Limb (tissue), 2 donors: Measurements from ENCODE around the gene PTPRK.
"Not testable (repeated sequence)": the region's sequence is repeated elsewhere in the genome, so short reads cannot be mapped to it uniquely, and the experiment has no call there.

ENCODE experiments used
- DNase-seq, 2 donors: peaks; one replicate each; pipeline ENCODE4 v3.0.0-alpha.2; 2016; ENCODE audit errors: extremely low spot score in 2 of 2

The PTPRK gene

DNA sequence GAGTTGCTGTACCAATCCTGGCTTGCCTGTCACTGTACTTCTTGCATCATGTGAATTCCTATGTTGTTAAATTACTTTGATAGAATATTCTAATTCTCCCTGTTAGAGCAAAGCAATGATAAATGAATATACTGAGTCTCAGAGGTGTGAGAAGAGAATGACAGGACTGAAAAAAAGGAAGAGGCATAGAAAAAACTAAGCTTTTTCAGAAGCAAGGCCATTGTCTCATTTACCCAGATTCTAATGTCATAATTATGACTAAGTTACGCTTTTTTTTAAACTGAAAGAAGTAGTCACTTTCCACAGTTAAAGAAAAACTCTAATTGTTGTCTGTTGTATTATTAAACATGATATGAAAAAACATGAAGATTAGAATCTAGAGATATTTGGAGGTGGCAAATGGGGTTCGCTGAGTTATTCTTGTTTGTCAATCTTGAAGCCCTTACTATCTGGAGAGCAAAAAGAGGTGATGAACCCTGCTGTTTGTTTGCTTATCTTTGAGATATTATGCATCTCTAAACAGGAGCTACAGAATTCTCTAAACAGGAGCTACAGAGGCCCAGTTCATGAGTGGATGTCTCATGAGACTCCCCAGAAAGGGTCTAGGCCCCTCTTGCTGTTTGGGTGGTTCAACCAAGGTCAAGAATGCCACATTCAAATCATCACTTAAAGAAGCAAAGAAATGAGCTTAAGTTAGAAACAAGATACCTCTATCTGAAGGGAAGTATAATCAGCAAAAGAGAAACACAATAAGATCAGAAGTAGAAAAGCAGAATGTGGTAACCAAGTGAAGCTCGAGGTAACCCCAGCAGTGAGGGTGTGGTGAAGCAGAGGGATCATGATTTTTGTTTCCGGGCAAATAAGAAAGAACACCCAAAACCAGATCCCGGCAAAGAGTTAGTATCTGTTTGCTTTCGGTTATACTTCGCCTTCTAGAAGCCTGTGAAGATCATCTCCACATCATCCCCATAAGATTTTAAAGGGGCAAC lies 586.3 kb downstream of the PTPRK start:
- no peak for DNase-seq

DNA sequence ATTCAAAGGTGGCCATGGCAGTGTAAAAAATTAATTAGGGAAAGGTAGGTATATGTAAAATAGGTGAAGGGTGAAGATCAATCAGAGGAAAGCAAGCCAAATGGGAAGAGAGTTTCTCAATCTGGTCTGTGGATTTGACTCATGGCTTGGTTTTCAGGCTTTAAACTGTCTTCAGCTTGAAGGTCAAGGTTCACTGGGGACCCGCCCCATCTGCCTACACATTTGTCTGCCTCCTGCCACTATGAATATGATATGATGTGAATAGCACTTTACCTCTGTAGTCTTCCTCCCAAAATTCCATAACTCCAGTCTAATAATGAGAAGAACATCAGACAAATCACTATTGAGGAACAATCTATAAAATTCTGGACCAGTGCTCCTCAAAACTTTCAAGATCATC lies 587.3 kb downstream of the PTPRK start:
- no peak for DNase-seq

DNA sequence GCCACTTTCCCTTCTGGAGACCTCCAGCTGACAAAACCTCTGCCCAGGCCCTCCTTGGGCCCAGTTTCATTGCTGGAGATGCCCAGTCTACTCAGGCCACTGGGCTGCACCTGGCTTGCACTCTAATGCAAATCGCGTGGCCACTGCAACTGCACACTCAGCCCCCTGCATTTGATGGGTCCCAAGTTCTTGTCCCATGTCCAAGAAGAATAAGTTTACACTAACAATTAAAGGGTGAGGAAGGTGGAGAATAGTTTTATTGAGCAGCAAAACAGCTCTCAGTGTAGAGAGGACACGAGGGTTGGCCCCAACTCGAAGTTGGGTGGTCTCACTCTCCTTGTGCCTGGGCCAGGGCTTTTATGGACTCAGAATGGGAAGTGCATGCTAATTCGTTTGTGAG lies 587.7 kb downstream of the PTPRK start:
- no peak for DNase-seq

DNA sequence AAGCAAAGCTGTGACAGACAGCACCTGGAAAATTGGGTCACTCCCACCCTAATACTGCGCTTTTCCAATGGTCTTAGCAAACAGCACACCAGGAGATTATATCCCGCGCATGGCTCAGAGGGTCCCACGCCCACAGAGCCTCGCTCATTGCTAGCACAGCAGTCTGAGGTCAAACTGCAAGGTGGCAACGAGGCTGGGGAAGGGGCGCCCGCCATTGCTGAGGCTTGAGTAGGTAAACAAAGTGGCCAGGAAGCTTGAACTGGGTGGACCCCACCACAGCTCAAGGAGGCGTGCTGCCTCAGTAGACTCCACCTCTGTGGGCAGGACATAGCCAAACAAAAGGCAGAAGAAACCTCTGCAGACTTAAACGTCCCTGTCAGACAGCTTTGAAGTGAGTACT lies 594.0 kb downstream of the PTPRK start:
- not testable (repeated sequence) for DNase-seq

DNA sequence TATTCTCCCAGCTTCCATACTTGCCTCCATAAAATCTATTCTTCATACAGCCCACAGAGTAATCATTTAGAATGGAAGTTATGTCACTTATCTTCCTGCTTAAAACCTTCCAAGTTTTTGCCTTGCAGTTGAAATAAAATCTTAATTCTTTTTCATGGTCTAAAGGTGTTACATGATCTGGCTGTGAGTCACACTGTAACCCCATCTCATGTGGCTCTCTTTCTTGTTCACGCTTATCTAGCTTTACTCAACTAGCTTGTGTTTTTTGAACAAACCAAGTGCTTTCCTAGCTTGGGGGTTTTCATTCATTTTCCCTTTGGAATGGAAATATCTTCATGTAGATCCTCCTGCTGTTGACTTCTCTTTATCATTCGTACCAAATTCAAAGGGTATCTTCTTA lies 596.0 kb downstream of the PTPRK start:
- no peak for DNase-seq

DNA sequence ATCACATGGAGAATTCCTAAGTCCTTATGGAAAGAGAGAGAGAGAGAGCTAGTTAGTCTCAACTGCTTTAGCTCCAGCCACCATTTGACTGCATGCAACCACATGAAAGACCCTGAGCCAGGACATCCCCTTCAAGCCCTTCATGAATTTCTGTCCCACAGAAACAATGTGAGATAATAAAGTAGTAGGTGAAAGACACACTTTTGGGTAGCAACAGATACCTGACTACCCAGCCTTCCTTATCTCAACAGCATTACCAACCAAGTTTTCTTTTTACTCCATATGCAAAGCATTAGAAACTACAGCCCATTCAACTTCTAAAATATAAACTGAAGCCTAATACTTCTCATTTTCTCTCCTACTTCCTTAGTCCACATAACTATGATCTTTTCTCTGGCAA lies 596.4 kb downstream of the PTPRK start:
- DNase-seq = no peak

DNA sequence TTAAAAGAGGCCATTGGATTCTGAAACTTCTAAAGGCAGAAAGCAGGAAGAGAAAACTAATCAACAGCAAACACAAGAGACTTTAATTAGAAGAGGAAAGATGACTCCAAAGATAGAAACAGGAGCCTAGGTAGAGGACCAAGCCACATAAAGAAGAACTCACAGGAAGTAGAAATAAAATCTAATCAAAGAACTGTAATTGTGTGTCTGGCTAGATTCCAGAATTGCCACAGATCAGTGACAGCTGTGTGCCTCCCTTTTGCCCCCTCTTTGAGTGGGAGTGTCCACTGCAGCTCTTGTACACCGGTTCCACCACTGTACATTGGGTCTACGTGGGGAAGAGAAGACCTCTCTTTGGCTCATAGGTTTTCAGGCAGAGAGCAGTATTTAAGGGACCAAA lies 597.3 kb downstream of the PTPRK start:
- DNase-seq = no peak

DNA sequence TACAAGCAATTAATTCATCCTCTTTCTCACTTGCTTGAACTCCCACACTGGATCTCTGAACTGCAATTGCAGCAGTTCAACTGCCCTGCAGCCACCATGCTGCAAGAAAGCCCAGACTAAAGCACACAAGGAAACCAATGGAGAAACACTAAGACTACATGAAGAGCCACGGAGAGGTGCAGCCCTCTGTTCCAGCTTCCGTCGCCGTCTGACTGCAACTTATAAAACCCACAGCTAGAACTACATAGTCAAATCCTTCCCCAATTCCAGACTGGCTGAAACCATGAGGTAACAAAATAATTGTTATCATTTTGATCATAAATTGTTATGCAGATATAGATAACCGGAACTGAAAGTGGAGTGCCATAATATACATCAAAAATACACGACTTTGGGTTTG lies 598.4 kb downstream of the PTPRK start:
- no peak for DNase-seq

DNA sequence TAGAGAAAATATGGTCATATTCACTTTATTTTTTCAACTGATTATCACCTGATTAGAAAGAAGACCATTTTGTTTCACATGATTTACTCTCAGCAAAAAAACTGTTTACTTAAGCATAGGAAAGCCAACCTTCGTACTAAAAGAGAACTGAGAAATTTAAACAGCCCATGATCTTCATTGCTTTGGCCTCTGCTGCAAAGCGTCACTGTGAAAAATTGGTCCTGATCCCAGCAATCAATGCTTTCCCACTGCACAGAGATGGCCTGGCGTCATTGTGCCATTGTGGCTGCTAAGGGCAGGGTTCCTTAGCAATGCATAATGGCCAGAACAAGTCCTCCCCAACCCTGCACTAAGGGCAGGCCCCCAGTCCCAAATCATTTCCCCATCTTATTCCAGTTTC lies 599.6 kb downstream of the PTPRK start:
- DNase-seq = no peak
